ENCODE data around the gene WFDC5. TPM values are rescaled to one million over a fixed set of nuclear protein-coding genes. Genes with fewer than 3 reads are reported as not detected.

WFDC5 gene
- total and polyA plus RNA-seq, 9 of the 15 experiments (the other 6 are each of a cell fraction or from before 2014, with no cell fraction given) = not detected

GRCh38 chr20:45136911-45137310, 21.9 kb upstream of the WFDC5 start:
- TF ChIP-seq HDAC6 (IDR thresholded peaks at IDR 0.05; ENCODE audit: low read depth, low read length) (no peak), ELK3 (CRISPR knock-in tag; IDR thresholded peaks at IDR 0.05) (no peak), SMARCA5 (IDR thresholded peaks at IDR 0.05) (no peak), MTA1 (IDR thresholded peaks at IDR 0.05; ENCODE audit: borderline replicate concordance) (no peak), MCM2 (IDR thresholded peaks at IDR 0.05; ENCODE audit: low read depth) (no peak), RHOXF2B (CRISPR knock-in tag; conservative IDR thresholded peaks at IDR 0.05) (no peak), LARP7 (IDR thresholded peaks at IDR 0.05) (no peak), SMAD3 (CRISPR knock-in tag; conservative IDR thresholded peaks at IDR 0.05) (no peak), ZNF239 (CRISPR knock-in tag; IDR thresholded peaks at IDR 0.05) (no peak), TCF7L2 (IDR thresholded peaks at IDR 0.05; ENCODE audit: low read depth, low read length) (no peak), ASH1L (IDR thresholded peaks at IDR 0.05; ENCODE audit: borderline replicate concordance, low read depth, partially characterized antibody) (no peak), KLF13 (tag; IDR thresholded peaks at IDR 0.05; ENCODE audit: borderline replicate concordance, low read depth) (no peak), KHSRP (IDR thresholded peaks at IDR 0.05) (no peak), NRF1 (conservative IDR thresholded peaks at IDR 0.05 in 1 of 2, IDR thresholded peaks at IDR 0.05 in 1 of 2) (no peak), ELK1 (CRISPR knock-in tag; IDR thresholded peaks at IDR 0.05) (no peak), NR2C1 (IDR thresholded peaks at IDR 0.05) (no peak), NR2C1 (tag; IDR thresholded peaks at IDR 0.05) (no peak)
- TF ChIP-seq, protein P1, sequence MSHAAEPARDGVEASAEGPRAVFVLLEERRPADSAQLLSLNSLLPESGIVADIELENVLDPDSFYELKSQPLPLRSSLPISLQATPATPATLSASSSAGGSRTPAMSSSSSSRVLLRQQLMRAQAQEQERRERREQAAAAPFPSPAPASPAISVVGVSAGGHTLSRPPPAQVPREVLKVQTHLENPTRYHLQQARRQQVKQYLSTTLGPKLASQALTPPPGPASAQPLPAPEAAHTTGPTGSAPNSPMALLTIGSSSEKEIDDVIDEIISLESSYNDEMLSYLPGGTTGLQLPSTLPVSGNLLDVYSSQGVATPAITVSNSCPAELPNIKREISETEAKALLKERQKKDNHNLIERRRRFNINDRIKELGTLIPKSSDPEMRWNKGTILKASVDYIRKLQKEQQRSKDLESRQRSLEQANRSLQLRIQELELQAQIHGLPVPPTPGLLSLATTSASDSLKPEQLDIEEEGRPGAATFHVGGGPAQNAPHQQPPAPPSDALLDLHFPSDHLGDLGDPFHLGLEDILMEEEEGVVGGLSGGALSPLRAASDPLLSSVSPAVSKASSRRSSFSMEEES (CRISPR knock-in tag; IDR thresholded peaks at IDR 0.05) = no peak
- TF ChIP-seq, protein P2, sequence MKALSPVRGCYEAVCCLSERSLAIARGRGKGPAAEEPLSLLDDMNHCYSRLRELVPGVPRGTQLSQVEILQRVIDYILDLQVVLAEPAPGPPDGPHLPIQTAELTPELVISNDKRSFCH (CRISPR knock-in tag; IDR thresholded peaks at IDR 0.05) = no peak
- TF ChIP-seq, protein P2 (tag; IDR thresholded peaks at IDR 0.05) = no peak
- TF ChIP-seq, protein P3, sequence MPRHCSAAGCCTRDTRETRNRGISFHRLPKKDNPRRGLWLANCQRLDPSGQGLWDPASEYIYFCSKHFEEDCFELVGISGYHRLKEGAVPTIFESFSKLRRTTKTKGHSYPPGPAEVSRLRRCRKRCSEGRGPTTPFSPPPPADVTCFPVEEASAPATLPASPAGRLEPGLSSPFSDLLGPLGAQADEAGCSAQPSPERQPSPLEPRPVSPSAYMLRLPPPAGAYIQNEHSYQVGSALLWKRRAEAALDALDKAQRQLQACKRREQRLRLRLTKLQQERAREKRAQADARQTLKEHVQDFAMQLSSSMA (CRISPR knock-in tag; IDR thresholded peaks at IDR 0.05) = no peak
- Histone ChIP-seq H4K20me1 (replicated peaks; ENCODE audit: control insufficient read depth, insufficient read depth, low read length) (no peaks in the 10 kb centered on the region), H3K4me2 (ENCODE audit: insufficient read depth, low read length) (no peak overlapping the region), H3K27ac (ENCODE audit: extremely low read depth, low read depth, low read length) (no peak overlapping the region), H3K9me1 (ENCODE audit: control insufficient read depth, insufficient read depth, low read length) (no peaks in the 10 kb centered on the region), H3K27me3 (ENCODE audit: control insufficient read depth in 2 of 2, insufficient read depth in 2 of 2, low read length in 2 of 2) (peaks cover 0 to 15% of the 10 kb centered on the region in 2 experiments; a peak in 2 of 5 replicates), H3K9ac (ENCODE audit: insufficient read depth in 1 of 2, low read depth in 2 of 2, low read length in 2 of 2) (no peak overlapping the region), H3K36me3 (ENCODE audit: control insufficient read depth, insufficient read depth, low read length) (no peaks in the 10 kb centered on the region), H3K9me3 (replicated peaks; ENCODE audit: control insufficient read depth, insufficient read depth, low read depth, low read length) (no peaks in the 10 kb centered on the region), H2AFZ (ENCODE audit: low read depth, low read length) (no peak overlapping the region), H3K4me3 (no peak overlapping the region), H3K4me1 (replicated peaks in 1 of 2; ENCODE audit: control insufficient read depth in 2 of 2, insufficient read depth in 2 of 2, low read length in 2 of 2) (no peaks in the 10 kb centered on the region), H3K79me2 (ENCODE audit: control insufficient read depth, insufficient read depth, low read length) (no peaks in the 10 kb centered on the region)
- ChIA-PET POLR2A (no interaction called here), CTCF (ENCODE audit: low intra/inter-chr PET ratio) (no interaction called here)
- intact Hi-C loops (cut with micrococcal nuclease) (no loop called here), in situ Hi-C loops (cut with MboI) (no loop called here)
- FAIRE-seq = no peak
- no TSS peak for BruUV-seq (replicated peaks)
- no peak for DNase-seq (ENCODE audit: extremely low read depth in 1 of 4, low spot score in 3 of 4)
- ATAC-seq = no peak
- WGBS (ENCODE audit: insufficient coverage, low coverage, missing lambda C conversion rate) = 0% methylated on average over 2 of the region's 2 CpGs

Measured in K562 (cell line).